ENCODE data around the gene TACC2. TPM values are rescaled to one million over a fixed set of nuclear protein-coding genes. Genes with fewer than 3 reads are reported as not detected.

The TACC2 gene
- total and polyA plus RNA-seq, 9 of the 15 experiments (the other 6 are each of a cell fraction or from before 2014, with no cell fraction given) = under 0.01 to 0.35 (median 0.03) TPM; not detected in 6

DNA sequence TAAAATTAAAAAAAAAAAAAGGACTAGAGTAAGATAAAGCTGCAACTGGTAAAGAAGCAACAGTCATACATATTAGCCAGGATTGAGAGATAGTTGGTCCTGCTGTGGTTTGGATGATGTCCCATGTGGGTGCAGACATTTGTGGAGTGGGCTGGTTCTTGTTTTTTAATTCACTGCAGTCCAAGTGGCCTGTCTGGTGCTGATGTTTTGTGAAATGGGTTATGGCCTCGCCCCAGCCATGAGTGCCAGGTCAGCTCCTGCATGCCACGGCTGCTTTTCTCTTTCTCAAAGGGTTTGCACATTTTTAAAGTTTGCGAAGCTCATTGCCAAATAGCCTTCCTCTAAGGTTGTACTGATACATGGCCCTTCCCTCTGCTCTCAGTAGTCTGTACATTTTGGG, 268.1 kb downstream of the TACC2 start (continued):
- TF ChIP-seq, protein P1, sequence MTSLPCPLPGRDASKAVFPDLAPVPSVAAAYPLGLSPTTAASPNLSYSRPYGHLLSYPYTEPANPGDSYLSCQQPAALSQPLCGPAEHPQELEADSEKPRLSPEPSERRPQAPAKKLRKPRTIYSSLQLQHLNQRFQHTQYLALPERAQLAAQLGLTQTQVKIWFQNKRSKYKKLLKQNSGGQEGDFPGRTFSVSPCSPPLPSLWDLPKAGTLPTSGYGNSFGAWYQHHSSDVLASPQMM (CRISPR knock-in tag; IDR thresholded peaks at IDR 0.05) = no peak

DNA sequence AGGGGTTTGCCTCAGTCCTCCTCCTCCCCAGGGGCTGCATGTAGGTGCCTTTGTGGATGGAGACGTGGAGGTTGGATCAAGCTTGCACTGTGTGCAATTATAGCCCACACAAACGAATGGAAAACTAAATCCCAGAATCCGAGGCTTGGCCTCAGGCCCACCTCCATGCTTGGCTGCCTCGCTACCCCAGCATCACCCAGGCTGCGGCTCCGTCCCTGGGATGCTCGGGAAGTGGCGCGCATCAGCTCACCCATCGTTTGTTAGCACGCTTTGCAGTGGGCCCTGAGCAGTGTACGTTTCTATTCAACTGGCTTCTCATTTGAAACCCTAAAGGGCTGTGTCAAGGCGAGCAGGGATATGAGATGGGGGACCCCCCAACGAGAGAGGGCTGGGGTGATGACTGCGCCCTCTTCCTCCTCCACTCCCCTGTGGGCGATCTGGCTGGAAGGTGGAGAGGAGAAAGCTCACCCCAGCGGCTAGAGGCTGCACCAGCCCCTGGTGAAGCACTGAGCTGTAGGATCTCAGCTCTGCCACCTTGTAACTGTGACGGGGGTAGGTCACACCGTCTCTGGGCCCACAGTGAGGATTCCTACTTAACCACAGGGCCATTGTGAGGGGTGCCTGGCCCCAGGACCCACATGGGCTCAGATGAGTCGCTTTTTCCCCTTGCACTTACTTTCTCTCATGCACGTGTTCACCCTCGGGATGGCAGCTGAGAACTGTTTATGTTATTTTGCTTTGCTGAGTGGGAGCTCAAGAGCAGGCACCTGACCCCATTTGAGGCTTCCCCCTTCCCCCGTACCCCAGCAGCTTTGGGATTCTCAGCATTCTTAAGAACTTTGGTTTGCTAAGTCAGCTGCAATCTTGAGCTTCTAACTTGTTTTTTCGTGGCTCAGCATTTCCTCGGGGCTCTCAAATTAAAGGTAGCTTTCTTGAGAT, 269.4 kb downstream of the TACC2 start:
- Histone ChIP-seq H3K79me2 (ENCODE audit: control insufficient read depth, insufficient read depth, low read length) (no peaks in the 10 kb centered on the region), H2AFZ (ENCODE audit: low read depth, low read length) (no peak overlapping the region), H3K9me1 (ENCODE audit: control insufficient read depth, insufficient read depth, low read length) (no peaks in the 10 kb centered on the region), H3K27ac (ENCODE audit: extremely low read depth, low read depth, low read length) (no peak overlapping the region), H3K4me3 (no peak overlapping the region), H3K27me3 (ENCODE audit: control insufficient read depth in 2 of 2, insufficient read depth in 2 of 2, low read length in 2 of 2) (no peaks in the 10 kb centered on the region; a peak in 1 of 5 replicates), H3K36me3 (ENCODE audit: control insufficient read depth, insufficient read depth, low read length) (no peaks in the 10 kb centered on the region), H3K9me3 (replicated peaks; ENCODE audit: control insufficient read depth, insufficient read depth, low read depth, low read length) (no peaks in the 10 kb centered on the region), H4K20me1 (replicated peaks; ENCODE audit: control insufficient read depth, insufficient read depth, low read length) (no peaks in the 10 kb centered on the region), H3K9ac (ENCODE audit: insufficient read depth in 1 of 2, low read depth in 2 of 2, low read length in 2 of 2) (no peak overlapping the region), H3K4me2 (ENCODE audit: insufficient read depth, low read length) (no peak overlapping the region), H3K4me1 (replicated peaks in 1 of 2; ENCODE audit: control insufficient read depth in 2 of 2, insufficient read depth in 2 of 2, low read length in 2 of 2) (no peaks in the 10 kb centered on the region)
- ATAC-seq = no peak
- 0% methylated on average over 14 of the region's 25 CpGs for WGBS (ENCODE audit: insufficient coverage, low coverage, missing lambda C conversion rate)
- FAIRE-seq = no peak
- in situ Hi-C loops (cut with MboI) (no loop called here), intact Hi-C loops (cut with micrococcal nuclease) (no loop called here)
- TF ChIP-seq ZNF24 (IDR thresholded peaks at IDR 0.05) (no peak), NCOA4 (IDR thresholded peaks at IDR 0.05; ENCODE audit: partially characterized antibody) (no peak), ZNF57 (CRISPR knock-in tag; IDR thresholded peaks at IDR 0.05) (no peak)
- BruUV-seq (replicated peaks) = no TSS peak
- POLR2A ChIA-PET = interaction anchor here (0.6 kb wide), 1 partner anchor 18 kb away, joined by 3 read pairs; no protein-coding TSS in a partner anchor
- CTCF ChIA-PET (ENCODE audit: low intra/inter-chr PET ratio) = no interaction called here
- DNase-seq (ENCODE audit: extremely low read depth in 1 of 4, low spot score in 3 of 4) = no peak
